HepG2 (cell line): ENCODE data around the gene NPIPB6. TPM values are rescaled to one million over a fixed set of nuclear protein-coding genes. Genes with fewer than 3 reads are reported as not detected.

Experiments
- ADNP ChIP-seq: sonication (generic); formaldehyde crosslinking; IDR thresholded peaks from 2 replicates; pipeline ENCODE4 v1.4.0; 2020; ENCODE audit warnings: missing genetic modification reagents
- BORCS8-MEF2B ChIP-seq: sonication (generic); formaldehyde crosslinking; IDR thresholded peaks from 2 replicates; pipeline ENCODE4 v1.8.0; 2022; ENCODE audit warnings: mild to moderate bottlenecking, missing genetic modification reagents
- CTCF ChIP-seq: sonication (generic); formaldehyde crosslinking; IDR thresholded peaks from 2 replicates; pipeline ENCODE4 v1.5.0; 2020; ENCODE audit warnings: mild to moderate bottlenecking, missing genetic modification reagents, moderate library complexity
- FOSL2 ChIP-seq: sonication (generic); formaldehyde crosslinking; IDR thresholded peaks from 2 replicates; pipeline ENCODE4 v1.4.0; 2020; ENCODE audit warnings: missing genetic modification reagents
- HINFP ChIP-seq: sonication (generic); formaldehyde crosslinking; IDR thresholded peaks from 2 replicates; pipeline ENCODE4 v1.4.0; 2020; ENCODE audit warnings: low read depth, mild to moderate bottlenecking, missing genetic modification reagents
- HMGXB4 ChIP-seq, 2 experiments: sonication (generic) in 1 of 2; formaldehyde crosslinking in 1 of 2; IDR thresholded peaks; 2 replicates each; pipeline versions ENCODE4 v1.4.0 to v1.6.1; 2018 to 2020; ENCODE audit warnings: missing genetic modification reagents in 2 of 2, borderline replicate concordance in 1 of 2, low read depth in 1 of 2, mild to moderate bottlenecking in 1 of 2, missing biosample characterization in 1 of 2
- KDM2A ChIP-seq: sonication (generic); formaldehyde crosslinking; IDR thresholded peaks from 2 replicates; pipeline ENCODE4 v1.4.0; 2020; ENCODE audit warnings: low read depth, missing genetic modification reagents, borderline replicate concordance
- MXD1 ChIP-seq: sonication (generic); formaldehyde crosslinking; IDR thresholded peaks from 2 replicates; pipeline ENCODE4 v1.4.0; 2020; ENCODE audit warnings: mild to moderate bottlenecking, missing genetic modification reagents
- NONO ChIP-seq, 2 experiments: fragments of 450-650 bp in 1 of 2; sonication (generic) in 1 of 2; formaldehyde crosslinking in 1 of 2; IDR thresholded peaks in 1 of 2; conservative IDR thresholded peaks in 1 of 2; 2 replicates each; pipeline versions ENCODE4 v1.6.1 to v1.8.0; 2017 to 2022; ENCODE audit warnings: mild to moderate bottlenecking in 1 of 2, missing genetic modification reagents in 1 of 2, moderate library complexity in 1 of 2
- PHB2 ChIP-seq: fragments of 450-650 bp; IDR thresholded peaks from 2 replicates; pipeline ENCODE4 v1.6.1; 2018; ENCODE audit not compliant: partially characterized antibody
- PRMT3 ChIP-seq: sonication (generic); formaldehyde crosslinking; IDR thresholded peaks from 2 replicates; pipeline ENCODE4 v1.8.1; 2022; ENCODE audit warnings: low read depth, mild to moderate bottlenecking, moderate library complexity, missing genetic modification reagents, borderline replicate concordance
- THAP11 ChIP-seq: IDR thresholded peaks from 2 replicates; pipeline ENCODE4 v1.6.1; 2016; ENCODE audit warnings: missing biosample characterization, missing genetic modification reagents
- TMF1 ChIP-seq: sonication (generic); formaldehyde crosslinking; IDR thresholded peaks from 2 replicates; pipeline ENCODE4 v1.8.1; 2022; ENCODE audit warnings: low read depth, missing genetic modification reagents
- ZBTB25 ChIP-seq: IDR thresholded peaks from 2 replicates; pipeline ENCODE4 v1.6.1; 2018; ENCODE audit warnings: missing genetic modification reagents
- polyA plus RNA-seq, 8 experiments: library from polyadenylated mRNA; depleted of rRNA in 3 of 8; stranded (reverse) in 7 of 8; unstranded in 1 of 8; fragments of >200 nt; fragmentation: Illumina TruSeq in 4 of 8; extraction: Trizol in 4 of 8; gene quantifications; 2 replicates each; pipeline versions ENCODE4 v1.2.1 to v1.2.3, GENCODE V29; 2011 to 2016; ENCODE audit warnings: low read depth in 4 of 8, missing spikeins in 1 of 8, mixed read lengths in 1 of 8; ENCODE audit not compliant: insufficient read depth in 1 of 8
- total RNA-seq, 5 experiments: library from RNA; depleted of rRNA; stranded (reverse); fragments of >200 nt; fragmentation: Illumina TruSeq; extraction: Trizol; gene quantifications; 2 replicates each; pipeline ENCODE4 v1.2.3, GENCODE V29; 2016; ENCODE audit warnings: low read depth in 1 of 5
- TF ChIP-seq, protein P1 (sequence below): sonication (generic); formaldehyde crosslinking; IDR thresholded peaks from 2 replicates; pipeline ENCODE4 v1.4.0; 2020; ENCODE audit warnings: missing genetic modification reagents, borderline replicate concordance

The NPIPB6 gene
- total and polyA plus RNA-seq, 2 of the 13 experiments (the other 11 are each of a cell fraction or from before 2014, with no cell fraction given), result 0.25 TPM; not detected in 1

DNA sequence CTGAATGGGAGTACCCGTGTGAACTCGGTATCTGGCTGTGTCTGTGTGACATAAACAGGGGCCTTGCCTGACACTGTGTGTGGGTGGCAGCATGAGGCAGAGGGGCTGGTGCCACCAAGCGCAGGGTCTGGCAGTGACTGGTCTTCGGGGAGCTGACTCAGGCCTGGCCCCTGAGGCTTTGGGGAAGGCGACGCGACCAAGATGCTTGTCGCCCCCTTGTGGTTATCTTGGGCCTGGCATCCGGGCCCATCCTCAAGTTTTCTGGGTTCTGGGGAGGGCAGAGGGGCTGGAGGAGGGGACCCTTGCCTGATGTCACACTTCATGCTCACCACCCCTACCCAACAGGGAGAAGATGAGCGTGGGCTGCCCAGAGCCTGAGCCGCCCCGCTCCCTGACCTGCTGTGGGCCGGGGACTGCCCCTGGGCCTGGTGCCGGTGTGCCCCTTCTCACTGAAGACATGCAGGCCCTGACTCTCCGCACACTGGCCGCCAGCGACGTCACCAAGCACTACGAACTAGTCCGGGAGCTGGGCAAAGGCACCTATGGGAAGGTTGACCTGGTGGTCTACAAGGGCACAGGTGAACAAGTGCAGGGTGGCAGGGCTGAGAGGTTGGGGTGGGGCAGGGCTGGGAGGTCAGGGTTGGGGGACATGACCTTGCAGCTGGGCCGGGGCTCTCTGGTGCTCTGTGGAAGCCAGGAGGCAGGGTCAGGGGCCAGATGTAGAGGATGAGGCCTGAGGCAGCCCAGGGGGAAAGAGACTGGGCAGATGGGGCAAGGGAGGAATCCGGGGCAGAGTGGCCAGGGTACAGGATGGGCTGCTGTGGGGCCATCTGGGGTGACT lies 46.0 kb downstream of the NPIPB6 start (continued):
- TF ChIP-seq MXD1 (CRISPR knock-in tag), result 0 out of 2 replicates have a peak, but pooled peaks have one; percentile 49
- peak; percentile 95 for TF ChIP-seq CTCF (CRISPR knock-in tag)
- no peak for TF ChIP-seq BORCS8-MEF2B
- no peak for TF ChIP-seq TMF1
- TF ChIP-seq ZBTB25, result peak; percentile 39; the same call in 1 of the 2 replicates
- TF ChIP-seq PHB2, result no peak
- no peak for TF ChIP-seq NONO (IDR thresholded peaks at IDR 0.05)
- TF ChIP-seq NONO (CRISPR knock-in tag; conservative IDR thresholded peaks at IDR 0.05), result 0 out of 2 replicates have a peak, but pooled peaks have one; percentile 37
- TF ChIP-seq THAP11 (CRISPR knock-in tag), result 0 out of 2 replicates have a peak, but pooled peaks have one; percentile 29
- no peak for TF ChIP-seq ADNP
- TF ChIP-seq, protein P1, sequence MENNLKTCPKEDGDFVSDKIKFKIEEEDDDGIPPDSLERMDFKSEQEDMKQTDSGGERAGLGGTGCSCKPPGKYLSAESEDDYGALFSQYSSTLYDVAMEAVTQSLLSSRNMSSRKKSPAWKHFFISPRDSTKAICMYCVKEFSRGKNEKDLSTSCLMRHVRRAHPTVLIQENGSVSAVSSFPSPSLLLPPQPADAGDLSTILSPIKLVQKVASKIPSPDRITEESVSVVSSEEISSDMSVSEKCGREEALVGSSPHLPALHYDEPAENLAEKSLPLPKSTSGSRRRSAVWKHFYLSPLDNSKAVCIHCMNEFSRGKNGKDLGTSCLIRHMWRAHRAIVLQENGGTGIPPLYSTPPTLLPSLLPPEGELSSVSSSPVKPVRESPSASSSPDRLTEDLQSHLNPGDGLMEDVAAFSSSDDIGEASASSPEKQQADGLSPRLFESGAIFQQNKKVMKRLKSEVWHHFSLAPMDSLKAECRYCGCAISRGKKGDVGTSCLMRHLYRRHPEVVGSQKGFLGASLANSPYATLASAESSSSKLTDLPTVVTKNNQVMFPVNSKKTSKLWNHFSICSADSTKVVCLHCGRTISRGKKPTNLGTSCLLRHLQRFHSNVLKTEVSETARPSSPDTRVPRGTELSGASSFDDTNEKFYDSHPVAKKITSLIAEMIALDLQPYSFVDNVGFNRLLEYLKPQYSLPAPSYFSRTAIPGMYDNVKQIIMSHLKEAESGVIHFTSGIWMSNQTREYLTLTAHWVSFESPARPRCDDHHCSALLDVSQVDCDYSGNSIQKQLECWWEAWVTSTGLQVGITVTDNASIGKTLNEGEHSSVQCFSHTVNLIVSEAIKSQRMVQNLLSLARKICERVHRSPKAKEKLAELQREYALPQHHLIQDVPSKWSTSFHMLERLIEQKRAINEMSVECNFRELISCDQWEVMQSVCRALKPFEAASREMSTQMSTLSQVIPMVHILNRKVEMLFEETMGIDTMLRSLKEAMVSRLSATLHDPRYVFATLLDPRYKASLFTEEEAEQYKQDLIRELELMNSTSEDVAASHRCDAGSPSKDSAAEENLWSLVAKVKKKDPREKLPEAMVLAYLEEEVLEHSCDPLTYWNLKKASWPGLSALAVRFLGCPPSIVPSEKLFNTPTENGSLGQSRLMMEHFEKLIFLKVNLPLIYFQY (CRISPR knock-in tag), result peak; percentile 51; the same call in 1 of the 2 replicates
- TF ChIP-seq KDM2A, result peak; percentile 88
- TF ChIP-seq HINFP (CRISPR knock-in tag), result 0 out of 2 replicates have a peak, but pooled peaks have one; percentile 19
- TF ChIP-seq PRMT3, result no peak
- TF ChIP-seq HMGXB4 (CRISPR knock-in tag; IDR thresholded peaks at IDR 0.05; ENCODE audit: borderline replicate concordance in 1 of 2, low read depth in 1 of 2), result peak; percentile 57 to 65; a peak in 1 of 4 replicates
- TF ChIP-seq FOSL2, result peak; percentile 67
